ENCODE data around the gene LRRD1.
"Not testable (repeated sequence)": the region's sequence is repeated elsewhere in the genome, so short reads cannot be mapped to it uniquely, and the experiment has no call there.

Gene LRRD1

DNA sequence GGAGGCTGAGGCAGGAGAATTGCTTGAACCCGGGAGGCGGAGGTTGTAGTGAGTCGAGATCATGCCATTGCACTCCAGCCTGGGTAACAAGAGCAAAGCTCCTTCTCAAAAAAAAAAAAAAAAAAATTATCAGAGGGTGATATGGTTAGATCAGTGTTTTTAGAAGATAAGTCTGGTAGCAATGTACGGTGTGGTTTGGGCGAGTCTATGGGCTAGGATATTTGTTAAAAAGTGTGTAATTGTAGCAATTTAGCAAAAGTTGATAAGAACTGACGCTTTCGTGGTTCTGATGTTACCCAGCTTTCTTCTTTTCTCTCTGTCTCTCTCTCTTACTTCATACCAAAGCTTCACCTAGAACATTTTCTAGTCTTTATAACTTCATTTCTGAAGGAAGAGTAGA, 37.8 kb downstream of the LRRD1 start:
- no peak for DNase-seq (ENCODE audit: low read depth in 2 of 2)

GRCh38 chr7:92137557-92137956, 41.4 kb downstream of the LRRD1 start:
- DNase-seq (ENCODE audit: low read depth in 2 of 2), result no peak

- DNase-seq (ENCODE audit: low read depth in 2 of 2), result no peak
These were observed 43.7 kb downstream of the LRRD1 start for GRCh38 chr7:92135052-92135889.

DNA sequence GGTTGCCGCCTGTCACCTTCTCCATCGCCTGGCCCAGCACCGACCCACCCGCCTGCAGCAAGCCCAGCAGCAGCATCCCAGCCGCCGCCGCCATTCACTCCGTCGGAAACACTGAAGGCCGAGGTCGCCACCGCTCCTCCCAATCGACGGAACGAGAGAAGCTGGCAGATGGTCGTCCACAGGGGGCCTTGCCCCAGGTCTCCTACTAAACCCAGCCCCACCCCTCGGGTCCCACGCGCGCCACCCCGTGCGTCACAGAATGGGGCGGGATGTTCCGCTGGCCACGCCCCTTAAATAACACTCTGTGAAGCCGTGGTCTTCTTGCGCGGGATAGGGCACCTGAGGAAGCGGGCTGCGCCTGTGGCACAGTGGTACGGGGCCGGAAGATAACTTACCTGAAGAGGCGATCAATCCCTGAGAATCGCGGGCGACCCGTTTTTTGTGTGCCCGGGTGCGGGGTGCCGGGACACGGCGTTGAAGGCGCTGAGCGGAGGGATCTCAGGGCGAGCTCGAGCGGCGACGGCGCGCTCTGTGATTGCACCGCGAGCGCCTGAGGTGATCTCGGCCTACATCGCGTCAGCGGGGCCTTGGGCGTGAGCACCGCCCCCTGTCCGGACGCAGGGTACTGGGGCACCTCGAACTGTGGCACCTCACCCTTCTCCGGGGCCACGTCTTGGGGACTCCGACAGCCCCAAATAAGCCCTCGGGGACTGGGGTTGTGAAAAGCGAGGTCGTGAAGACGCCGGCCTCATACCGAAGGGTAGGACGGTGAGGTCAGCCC, 44.5 kb downstream of the LRRD1 start, which contains the start of gene CYP51A1:
CYP51A1 (minus strand) TSS at position 207 of the 781 bp plus-strand sequence; CDS start at position 94, 113 bp downstream.
- DNase-seq (ENCODE audit: low read depth in 2 of 2), result peak; percentile 75 to 85

DNA sequence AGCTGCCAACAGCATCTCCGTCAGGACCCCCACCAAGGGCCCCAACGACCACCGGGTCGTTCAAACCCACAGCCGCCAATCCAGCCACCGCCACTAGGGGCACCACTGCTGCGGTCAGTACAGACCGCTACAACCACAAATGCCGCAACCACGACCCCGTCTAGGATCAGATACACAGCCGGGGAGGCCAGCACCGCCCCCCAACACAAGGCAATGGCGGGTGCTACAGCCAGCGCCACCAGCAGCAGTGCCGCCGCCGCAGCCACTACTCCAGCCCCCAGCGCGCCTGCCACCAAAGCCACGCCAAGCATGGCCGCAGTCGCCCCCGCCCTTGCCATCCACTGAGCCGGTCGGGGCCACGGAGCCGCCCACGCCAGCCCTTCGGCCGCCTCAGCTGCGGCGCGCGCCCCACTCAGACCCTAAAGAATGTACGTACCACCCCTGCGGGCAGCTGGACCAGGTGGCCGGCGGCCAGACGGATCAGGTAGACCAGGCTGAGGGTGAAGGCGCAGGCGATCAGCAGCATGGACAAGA, 45.1 kb downstream of the LRRD1 start:
- peak in 1 of 2 donors; percentile 37 for DNase-seq (ENCODE audit: low read depth in 2 of 2)

DNA sequence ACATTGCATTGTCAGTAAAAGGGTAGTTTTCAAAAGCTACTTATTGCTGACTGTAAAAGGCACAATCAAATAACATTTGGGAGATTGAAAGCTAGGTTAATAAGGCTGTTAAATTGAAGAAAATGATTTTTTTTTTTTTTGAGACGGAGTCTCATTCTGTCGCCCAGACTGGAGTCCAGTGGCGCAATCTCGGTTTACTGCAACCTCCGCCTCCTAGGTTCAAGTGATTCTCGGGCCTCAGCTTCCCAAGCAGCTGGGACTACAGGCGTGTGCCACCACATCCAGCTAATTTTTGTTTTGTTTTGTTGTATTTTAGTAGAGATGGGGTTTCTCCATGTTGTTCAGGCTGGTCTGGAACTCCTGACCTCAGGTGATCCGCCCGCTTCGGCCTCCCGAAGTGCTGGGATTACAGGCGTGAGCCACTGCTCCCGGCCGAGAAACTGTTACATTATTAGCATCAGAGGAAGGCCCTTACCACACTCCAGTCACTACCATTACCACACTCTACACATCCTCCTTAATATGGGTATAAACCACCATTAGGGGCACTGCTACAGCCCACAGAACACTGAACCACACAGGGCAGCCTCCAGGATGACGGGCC, 45.7 kb downstream of the LRRD1 start:
- DNase-seq (ENCODE audit: low read depth in 2 of 2), result no peak

DNA sequence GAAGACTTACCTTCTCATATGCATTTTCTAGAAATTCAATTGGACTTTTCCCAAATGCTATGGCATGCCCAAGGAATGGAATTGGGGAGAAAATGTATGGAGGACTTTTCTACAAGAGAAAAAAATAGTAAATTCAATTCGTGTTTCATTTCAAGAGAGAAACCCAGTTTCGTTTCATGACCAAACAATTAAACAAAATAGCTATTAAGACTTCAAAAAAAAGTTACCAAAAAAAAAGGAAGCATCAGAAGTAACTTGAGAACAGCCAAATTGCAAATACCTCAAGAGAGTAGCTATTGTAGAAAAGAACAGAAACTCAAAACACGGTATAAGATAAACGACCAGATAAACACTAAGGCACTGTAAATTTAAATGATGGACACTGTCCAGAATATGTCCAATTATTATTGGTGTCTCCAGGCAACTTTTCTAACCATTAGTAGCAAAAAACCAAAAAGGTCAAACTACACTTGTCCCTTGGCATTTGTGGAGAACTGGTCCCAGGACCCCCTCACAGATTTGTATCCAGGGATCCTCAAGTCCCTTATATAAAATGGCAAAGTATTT, 47.1 kb downstream of the LRRD1 start:
- DNase-seq (ENCODE audit: low read depth in 2 of 2), result no peak

DNA sequence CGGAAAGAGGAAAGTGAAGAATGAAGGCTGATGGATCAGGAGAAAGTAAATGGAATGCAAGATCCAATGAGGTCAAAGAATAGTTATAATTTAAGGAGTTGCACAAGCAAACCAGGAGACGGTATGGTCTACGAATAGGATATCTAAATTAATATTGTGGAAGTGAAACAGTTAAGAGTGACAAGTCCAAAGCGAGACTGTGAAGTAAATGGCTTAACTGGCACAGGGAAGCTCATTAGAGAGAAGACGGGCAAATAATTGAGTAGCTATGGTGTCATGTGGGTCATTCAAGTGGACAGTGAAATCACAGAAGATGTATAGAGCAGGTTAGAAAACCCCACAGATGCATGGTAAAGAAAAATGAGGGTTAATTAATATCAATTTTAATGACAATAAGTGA, 47.8 kb downstream of the LRRD1 start:
- no peak for DNase-seq (ENCODE audit: low read depth in 2 of 2)

- DNase-seq (ENCODE audit: low read depth in 2 of 2), result no peak
These were observed 57.3 kb downstream of the LRRD1 start for GRCh38 chr7:92121681-92122080.

- DNase-seq (ENCODE audit: low read depth in 2 of 2), result no peak
These were observed 59.7 kb downstream of the LRRD1 start for GRCh38 chr7:92119213-92119759.

DNA sequence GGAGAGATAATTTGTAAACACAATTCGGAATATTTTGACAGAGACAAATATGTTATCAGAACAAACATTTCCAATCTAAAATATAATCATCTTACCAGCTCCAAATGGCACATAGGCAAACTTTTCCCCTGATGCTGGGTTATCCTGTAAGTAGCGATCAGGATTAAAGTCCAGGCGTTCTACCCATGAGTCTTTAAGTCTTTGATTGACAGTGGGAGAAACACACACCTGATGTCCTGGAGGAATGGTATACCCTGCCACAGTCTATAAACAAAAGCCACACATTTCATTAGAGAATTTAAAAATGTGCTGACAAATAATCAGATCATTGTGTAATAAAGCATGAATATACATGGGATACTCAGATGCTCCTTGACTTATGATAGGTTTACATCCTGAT, 62.0 kb downstream of the LRRD1 start:
- DNase-seq (ENCODE audit: low read depth in 2 of 2), result no peak

GRCh38 chr7:92115821-92116220, 63.1 kb downstream of the LRRD1 start:
- no peak for DNase-seq (ENCODE audit: low read depth in 2 of 2)

DNA sequence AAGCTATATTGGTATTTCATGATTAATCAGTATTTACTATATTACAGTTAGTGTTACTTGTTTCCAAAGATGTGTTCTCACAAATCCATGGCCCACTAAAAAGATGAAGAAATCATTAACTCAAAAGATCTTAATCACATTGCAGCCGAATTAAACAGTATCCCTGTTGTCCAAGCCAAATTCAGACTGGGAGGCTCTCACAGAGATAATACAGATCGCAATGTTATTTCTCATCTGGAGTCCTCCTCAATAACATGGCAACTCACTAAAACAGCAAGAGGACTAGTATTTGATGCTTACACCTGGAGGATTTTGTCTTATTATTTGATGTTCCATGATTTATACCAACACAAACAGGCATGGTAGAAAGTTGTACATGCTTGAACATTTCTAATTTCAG, 68.1 kb downstream of the LRRD1 start:
- DNase-seq (ENCODE audit: low read depth in 2 of 2), result no peak

DNA sequence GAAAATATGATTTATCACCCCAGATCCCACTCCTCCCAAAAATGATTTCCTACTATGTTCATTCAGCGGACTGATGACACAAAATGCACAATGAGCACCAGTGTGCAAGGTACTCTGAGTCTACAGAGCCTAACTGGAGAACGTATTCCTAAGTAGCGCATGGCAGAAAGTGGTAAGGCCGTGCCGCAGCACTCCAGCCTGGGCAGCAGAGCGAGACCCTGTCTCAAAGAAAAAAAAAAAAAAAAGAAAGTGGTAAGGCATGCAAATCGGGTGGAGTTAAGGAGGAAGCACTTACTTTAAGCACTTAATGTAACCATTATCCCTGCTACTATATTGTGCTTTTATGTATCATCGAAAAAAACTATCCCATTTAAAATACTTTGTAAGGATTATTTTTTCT, 70.1 kb downstream of the LRRD1 start:
- no peak for DNase-seq (ENCODE audit: low read depth in 2 of 2)

DNA sequence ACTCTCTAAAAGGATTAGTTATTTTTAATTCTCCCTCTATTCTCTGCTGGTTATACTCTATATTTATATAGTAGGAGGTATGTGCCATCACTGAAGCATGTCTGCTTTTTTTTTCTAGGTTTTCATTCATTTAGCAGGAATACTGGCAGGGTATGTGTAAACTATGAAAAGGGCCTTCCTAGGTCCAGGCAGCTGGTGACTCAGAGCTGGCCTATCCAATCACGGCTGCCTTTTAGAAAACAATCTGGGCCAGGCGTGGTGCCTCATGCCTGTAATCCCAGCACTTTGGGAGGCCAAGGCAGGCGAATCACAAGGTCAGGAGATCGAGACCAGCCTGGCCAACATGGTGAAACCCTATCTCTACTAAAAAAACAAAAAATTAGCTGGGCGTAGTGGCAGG, 76.1 kb downstream of the LRRD1 start:
- not testable (repeated sequence) for DNase-seq (ENCODE audit: low read depth in 2 of 2)

DNA sequence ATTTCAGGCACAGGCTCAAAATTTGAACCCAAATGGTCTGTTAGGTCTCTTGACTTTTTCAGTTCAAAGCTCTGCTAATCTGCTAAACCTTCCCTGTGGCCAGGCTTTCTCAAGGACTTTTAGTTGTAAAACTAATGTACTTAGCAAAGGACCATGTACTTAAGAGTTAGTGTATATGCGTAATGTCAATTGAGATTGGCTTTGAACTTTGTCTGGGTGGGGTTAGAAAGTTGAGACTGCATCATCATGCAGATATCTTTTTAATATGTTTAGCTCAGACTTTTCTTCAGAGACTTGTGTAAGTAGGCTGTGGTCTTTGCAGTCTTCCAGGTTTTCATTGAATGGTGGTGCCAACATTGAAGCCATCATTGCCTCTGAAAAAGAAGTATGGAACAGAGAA, 78.4 kb downstream of the LRRD1 start:
- DNase-seq (ENCODE audit: low read depth in 2 of 2), result no peak

GRCh38 chr7:92095380-92095779, 83.6 kb downstream of the LRRD1 start:
- DNase-seq (ENCODE audit: low read depth in 2 of 2), result no peak

Measured in stimulated activated CD4-positive, alpha-beta T cell treated with anti-CD3 and anti-CD28 coated beads, Interleukin-1b, Interleukin-23, amount 100 ng/mL, for 1 hour (primary cell).